ENCODE results near the gene PIM2.

DNA sequence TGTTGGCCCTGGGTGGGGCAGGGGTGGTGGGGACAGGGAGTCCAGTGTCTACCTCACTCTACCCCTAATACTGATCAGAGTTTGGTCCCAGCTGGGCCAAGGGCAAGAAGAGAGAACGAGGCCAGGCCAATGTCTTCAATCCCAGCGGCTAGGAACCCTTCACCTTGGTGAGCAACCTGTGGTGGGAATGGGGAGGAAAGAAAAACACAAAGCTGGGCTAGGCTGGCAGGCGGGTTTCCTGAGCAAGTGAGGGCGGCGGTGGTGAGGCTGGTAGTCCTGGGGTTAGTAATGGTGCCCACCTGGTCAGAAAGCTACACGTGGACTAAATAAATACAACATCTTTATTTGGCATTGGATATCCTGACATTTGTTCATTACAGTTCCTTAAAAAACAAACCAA is 15.5 kb downstream of the PIM2 start:
- TF ChIP-seq GATA2 (IDR thresholded peaks at IDR 0.05; ENCODE audit: low read depth, low read length) (no peak), GATA3 (IDR thresholded peaks at IDR 0.05; ENCODE audit: low read depth, low read length) (no peak)
